ENCODE measurements around the gene POFUT2.

The POFUT2 gene

DNA sequence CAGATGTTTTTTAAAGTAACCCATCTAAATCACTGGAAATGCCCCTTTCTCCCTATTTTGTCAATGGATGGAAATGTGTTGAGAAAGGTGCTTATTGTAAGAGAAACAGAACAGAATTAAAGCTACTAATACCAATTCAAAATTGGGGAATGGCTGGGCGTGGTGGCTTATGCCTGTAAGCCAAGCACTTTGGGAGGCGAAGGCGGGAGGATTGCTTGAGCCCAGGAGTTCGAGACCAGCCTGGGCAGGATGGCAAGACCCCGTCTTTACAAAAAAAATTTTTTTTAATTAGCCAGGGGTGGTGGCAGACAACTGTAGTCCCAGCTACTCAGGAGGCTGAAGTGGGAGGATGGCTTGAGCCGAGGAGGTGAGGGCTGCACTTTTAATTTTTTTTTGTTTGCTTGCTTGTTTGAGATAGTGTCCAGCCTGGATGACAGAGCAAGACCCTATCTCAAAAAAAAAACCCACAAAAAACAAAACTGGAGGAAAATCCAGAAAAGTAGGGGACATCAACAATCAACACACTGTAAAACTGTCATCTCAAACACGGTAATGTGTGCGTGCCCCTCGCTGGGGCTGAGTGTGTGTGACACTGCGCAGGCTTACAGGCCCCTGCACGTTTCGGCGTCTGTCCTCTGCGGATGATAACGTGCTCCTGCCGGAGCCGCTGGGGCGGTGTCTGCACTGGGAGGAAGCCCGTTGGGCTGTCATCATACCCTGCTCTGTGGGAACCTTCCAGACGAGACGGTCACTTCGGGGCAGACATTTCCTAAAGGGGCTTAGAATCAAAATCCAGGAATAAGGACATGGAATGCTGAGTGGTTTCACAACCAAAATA is 11.6 kb upstream of the POFUT2 start:
- no peak for DNase-seq (ENCODE audit: low read depth in 2 of 2, low spot score in 1 of 2)

DNA sequence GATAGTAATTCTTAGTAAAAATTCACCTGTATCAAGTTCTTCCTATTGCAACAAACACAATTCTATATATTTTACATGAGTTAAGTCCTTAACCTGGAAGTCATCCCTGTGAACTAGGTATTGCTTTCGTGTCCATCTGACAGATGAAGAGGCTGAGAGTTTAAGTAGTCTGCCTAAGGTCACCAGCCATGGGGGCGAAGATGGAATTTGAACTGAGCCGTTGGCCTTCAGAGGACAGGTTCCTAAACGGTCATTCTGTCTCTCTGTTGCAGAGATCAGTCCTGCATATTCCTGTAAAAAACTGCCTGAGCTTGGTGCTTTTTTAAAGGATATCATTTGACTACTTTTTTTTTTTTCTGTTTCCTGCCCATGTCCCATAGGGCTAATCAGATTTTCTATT is 10.2 kb upstream of the POFUT2 start:
- DNase-seq (ENCODE audit: low read depth in 2 of 2, low spot score in 1 of 2) = no peak

DNA sequence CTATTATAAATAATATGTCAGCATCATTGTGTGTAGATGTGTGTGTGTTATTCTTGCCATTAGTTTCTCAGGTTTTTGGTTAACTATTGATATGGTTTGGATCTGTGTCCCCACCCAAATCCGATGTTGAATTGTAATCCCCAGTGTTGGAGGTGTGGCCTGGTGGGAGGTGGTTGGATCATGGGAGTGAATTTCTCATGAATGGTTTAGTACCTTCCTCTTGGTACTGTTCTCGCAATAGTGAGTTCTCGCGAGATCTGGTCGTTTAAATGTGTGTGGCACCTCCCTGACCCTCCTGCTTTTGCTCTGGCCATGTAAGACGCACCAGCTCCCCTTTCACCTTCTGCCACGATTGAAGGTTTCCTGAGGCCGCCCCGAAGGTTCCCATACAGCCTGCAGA is 9.6 kb upstream of the POFUT2 start:
- no peak for DNase-seq (ENCODE audit: low read depth in 2 of 2, low spot score in 1 of 2)

DNA sequence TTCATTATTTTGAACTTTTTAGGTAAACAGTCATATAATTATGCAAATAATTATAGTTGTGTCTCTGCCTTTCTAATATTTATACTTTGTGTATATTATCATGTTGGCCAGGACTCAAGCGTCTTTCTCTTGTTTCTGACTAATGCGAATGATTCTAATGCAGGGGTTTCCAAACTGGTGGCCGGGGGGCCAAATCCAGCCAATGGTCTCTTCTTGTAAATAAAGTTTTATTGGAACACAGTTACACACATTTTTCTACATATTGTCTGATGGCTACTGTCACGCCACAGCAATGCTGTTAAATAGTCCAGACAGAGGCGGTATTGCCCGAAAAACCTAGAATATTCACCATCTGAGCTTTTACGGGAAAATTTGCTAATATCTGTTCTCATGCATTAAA is 8.9 kb upstream of the POFUT2 start:
- DNase-seq (ENCODE audit: low read depth in 2 of 2, low spot score in 1 of 2) = no peak

DNA sequence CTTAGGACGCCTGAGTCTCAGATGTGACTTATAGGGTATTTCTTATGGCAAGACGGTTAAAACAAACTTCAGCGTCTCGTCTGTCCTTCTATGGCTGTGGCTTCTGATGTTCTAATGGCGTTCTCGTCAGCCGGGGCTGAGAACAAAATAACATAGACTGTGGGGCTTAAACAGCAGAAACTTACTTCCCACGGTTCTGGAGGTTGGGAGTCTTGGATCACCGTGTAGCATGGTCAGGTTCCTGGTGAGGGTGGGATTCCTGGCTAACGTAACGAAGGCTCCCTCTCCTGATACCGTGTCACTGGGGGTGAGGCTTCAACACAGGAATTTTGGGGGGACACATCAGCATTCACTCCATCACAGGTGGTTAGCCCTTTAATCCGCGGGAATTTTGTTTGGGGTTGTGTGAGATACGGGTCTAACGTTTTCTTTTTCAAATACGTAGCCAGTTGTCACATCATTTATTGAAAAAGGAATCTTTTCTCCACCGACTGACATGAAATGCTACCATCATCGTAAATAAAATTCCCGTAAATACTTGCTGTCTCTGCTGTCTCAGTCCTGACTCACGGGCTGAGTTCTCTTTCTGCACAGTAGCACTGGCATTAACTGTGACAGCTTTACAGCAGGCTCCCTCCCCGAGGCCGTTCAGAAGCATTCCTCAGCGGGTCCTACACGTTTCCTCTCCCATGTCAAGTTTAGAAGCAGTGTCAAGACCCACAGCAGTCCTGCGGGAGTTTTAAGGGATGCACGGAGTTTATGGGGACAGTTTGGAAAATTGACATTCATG is 8.1 kb upstream of the POFUT2 start:
- DNase-seq (ENCODE audit: low read depth in 2 of 2, low spot score in 1 of 2) = no peak

DNA sequence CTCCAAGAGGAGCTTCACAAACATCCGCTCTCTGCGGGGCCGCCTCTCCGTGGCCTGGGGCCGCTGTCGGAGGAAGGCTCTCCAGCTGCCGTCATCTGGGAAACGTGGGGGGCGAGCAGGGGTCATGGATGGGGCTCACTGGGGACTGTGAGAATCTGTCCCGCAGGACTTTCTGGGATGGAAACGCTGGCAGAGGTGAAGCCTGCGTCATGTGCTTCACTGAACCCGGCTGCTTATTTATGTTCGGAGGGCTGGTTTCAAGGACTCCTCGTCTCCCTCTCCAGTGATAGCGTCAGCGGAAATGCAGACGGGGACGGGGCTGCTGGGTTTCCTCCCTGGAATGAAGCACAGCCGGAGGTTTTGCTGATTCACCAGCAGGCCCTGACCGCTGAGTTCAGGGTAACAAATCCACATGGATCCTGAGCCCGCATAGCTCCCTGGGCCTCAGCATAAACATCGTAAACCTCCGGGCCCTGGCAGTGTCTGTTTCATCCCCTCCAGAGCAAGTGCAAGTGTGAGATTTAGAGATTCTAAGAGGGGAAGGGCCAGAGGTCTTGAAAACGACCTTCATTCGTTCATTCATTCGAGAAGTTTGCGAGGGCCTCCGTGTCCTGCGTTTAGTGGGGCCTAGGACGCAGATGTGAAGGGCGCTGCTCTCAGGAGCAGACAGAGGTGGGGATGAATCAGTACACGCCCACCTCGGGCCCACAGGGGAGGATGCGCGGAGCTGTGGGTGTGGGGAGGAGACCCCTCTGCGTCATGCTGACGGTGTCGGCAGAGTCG is 7.0 kb upstream of the POFUT2 start:
- no peak for DNase-seq (ENCODE audit: low read depth in 2 of 2, low spot score in 1 of 2)

DNA sequence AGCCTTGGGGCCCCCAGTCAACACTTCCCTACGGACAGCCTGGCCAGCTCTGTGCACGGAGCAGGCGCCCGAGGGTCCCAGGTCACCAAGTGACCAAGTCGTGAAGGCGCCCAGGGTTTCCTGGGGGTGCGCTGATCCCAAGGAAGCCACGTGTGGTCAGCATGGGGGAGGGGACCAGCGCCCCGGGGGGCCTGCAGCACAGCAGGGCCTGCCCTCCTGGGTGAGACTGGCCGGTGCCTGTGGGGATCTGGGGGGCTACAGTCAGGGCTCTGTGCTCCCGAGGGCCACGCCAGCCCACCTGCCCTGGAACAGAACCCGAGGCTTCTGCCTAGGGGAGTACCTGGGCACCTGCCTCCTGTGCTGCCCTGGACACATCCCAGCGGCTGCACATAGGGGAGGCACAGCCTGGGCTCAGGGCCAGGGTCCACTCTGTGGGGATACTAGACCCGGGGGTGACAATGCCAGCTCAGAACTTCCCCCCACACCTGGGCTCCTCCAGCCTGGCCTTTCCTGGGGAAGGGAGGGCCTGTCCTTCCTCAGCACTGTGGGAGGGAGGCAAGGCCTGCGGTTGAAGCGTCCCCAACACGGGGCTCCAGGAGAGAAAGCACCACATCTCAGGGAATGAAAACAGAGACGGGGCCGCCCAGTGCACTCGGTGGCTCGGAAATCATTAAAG is 6.2 kb upstream of the POFUT2 start:
- DNase-seq (ENCODE audit: low read depth in 2 of 2, low spot score in 1 of 2) = no peak

DNA sequence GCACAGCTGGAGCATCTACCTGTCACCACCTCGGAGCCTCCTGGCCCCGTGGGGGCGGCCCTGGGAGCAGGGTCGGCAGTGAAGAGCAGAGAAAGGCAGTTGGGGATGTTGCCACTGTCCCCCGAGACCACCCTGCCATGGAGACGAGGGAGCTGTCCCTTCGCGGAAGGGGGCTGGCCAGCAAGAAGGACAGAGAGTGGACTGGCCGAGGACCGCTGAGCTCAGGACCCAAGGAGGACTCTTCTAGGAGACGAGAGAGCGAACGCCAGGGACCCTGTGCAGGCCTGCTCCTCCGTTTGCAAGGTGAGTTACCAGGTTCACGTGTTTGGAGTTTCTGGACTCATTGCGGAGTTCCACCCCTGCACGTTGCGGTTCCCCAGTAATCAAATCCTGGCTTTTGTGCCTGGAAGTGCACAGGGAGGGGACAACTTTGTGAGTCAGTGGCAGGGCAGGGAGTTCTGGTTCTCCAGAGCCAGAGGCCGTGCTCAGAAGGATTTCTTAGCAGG is 5.6 kb upstream of the POFUT2 start:
- DNase-seq (ENCODE audit: low read depth in 2 of 2, low spot score in 1 of 2) = no peak

DNA sequence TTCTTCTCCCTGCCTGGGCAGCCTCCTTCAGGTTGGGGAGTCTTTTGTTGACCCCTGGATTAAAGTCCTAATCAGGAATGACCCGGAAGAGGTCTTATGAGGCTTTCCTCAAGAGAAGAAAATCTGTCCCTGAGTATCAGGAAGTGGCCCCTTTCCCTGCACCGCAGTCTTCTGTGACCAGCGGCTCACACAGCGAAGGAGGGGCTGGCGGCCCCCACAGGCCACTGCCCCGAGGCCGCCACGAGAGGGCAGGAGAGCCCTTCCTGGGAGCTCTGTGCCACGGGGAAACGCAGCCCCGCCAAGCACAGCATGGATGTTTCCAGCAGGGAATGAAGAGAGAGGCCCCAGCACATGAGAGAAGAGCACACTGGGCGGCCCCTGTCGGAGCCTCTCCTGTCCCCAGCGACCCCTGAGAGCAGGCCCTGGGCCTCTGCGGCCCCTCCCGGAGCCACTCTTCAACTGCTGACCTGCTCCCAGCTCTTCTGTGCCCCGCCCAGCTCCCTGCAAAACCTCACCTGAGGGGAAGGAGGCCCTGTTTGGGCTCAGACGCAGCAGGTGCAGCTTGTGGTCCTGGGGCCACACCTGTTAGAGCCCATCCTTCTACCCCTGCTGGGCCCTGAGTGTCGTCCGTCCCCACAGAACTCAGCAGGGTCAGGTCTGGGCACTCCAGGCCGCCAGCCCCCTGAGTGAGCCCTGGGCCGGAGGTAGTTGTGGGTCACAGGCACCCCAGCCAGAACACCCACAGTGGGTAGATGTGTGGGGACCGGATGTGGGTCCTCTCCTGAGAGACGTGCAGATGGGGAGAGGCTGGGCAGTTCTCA is 4.9 kb upstream of the POFUT2 start:
- peak in 1 of 2 donors; percentile 50 for DNase-seq (ENCODE audit: low read depth in 2 of 2, low spot score in 1 of 2)

DNA sequence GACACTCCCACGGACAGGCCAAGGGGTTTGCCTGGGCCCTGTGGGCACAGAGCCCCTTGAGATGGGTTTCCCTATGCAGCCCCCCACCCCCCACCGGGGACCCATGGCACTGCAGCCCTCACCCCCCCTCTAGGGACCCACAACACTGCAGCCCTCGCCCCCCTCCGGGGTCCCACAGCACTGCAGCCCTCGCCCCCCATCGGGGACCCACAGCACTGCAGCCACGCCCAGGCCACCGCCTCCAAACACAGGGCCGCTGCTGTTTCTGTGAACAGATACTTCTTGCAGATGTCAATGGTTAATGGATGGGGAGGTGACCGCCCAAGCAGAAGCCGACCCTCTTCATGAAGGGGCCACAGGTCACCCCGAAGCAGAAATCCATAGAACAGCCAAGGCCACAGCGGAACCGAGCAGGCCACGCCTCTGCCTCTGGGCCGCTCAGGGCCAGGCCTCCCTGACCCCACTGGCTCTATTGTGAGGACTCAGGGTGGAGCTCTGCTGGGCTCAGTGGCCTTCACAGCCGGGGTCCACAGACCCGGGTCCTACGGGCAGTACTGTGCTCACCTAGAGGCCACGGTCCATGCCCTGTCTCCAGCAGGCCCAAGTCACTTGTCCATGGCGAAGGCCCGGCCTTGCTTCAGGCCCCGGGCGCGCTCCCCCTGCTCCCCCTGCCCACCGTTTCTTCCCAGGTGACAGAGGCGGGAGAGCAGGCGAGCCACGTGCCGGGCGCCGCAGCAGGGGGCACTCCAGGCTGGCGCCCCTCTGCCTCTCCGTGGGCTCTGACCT is 4.1 kb upstream of the POFUT2 start:
- no peak for DNase-seq (ENCODE audit: low read depth in 2 of 2, low spot score in 1 of 2)

DNA sequence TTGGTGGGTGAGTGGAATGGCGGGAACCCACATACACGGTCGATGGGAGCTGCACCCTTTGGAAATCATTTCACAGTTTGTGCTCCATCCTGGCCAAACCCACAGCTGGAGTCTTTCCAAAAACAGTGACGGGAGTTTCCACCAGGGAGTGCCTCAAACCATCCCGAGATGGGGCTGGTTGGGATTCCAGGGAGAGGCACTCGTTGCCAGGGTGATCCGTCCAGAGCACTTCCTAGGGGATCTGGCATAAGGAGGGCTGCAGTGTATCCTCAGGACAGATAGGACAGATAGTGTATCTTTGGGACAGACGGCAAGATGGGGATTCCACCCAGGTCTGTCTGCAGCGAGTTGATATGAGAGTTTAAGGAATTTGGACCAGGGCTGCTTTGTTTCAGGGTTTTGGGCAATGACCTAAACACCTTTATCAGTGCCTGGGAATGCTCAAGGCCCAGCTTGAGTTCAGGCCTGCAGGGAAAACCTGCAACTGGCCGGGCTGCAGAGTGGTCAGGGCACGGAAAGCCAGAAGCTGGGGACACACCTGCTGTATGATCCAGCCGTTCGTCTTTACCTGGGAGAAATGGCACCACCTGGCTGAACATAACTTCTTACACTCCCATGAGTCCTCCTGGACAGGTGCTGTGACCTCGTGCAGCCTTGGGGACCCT is 3.4 kb upstream of the POFUT2 start:
- DNase-seq (ENCODE audit: low read depth in 2 of 2, low spot score in 1 of 2) = no peak

DNA sequence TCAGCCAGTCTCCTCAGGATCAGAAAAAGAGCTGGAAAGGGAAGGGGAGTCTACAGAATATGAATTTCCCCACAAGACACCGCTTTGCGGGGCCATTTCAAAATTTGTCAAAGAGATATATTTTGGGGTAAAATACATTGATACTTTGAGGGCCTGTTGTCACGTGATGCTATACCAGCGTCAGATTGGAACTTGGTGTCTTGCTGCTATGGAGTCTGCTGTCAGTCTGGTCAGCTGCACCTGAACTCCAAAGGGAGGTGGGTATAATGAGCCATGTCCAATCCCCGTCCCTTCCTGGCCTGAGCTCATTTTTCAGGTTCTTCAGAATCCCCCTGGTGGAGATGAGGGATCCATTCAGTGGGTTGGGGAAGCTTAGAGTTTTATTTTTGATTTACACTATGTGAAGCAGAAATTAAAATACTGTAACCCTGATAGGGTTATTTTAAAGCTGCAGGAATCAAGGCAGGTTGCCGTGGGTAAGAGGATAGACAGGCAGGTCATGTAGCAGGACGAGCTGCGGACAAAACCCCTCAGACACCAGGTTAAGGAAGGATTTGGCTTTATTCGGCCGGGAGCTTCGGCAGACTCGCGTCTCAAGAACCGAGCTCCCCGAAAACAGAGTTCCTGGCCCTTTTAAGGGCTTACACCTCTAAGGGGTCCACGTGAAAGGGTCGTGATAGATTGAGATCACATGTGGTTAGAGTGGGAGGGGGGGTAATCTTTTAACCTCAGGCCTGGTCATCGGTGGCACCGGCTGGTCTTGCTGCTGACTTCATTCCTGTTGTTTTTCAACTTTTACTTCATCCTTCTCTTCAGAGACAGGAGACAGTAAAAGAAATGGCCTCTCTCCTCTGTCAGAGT is 2.2 kb upstream of the POFUT2 start:
- no peak for DNase-seq (ENCODE audit: low read depth in 2 of 2, low spot score in 1 of 2)

DNA sequence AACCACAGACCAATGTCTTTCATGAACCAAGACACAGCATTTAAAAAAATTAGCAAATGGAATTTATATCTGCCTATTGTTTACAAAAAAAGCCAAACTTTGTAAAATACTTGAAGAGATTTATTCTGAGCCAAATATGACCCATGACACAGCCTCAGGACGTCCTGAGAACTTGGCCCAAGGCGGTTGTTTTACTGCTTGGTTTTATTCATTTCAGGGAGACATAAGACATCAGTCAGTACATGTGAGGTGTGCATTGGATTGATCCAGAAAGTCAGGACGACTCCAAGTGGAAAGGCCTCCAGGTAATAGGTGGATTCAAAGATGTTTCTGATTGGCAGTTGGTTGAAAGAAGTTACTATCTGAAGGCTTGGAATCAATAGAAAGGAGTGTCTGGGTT is 1.4 kb upstream of the POFUT2 start:
- DNase-seq (ENCODE audit: low read depth in 2 of 2, low spot score in 1 of 2) = no peak

DNA sequence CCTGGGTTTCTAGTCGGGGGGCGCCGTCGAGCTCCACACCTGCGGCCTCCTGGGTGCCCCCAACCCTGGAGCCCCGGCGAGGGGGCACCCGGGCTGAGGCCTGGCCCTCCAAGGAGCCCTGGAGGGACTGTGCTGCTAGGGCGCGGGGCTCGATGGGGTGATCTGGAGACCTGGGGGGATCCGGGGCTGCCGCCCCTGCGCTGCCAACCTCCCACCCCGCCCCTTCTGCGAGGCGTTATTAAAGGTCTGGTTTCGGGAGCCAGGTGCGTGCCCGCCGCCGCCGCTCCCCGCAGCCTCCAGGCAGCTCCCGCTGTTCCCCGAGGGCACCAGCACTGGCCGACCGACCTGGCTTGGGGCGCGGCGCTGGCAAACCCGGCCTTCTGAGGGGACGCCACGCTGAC is 746 bp upstream of the POFUT2 start:
- DNase-seq (ENCODE audit: low read depth in 2 of 2, low spot score in 1 of 2) = no peak

DNA sequence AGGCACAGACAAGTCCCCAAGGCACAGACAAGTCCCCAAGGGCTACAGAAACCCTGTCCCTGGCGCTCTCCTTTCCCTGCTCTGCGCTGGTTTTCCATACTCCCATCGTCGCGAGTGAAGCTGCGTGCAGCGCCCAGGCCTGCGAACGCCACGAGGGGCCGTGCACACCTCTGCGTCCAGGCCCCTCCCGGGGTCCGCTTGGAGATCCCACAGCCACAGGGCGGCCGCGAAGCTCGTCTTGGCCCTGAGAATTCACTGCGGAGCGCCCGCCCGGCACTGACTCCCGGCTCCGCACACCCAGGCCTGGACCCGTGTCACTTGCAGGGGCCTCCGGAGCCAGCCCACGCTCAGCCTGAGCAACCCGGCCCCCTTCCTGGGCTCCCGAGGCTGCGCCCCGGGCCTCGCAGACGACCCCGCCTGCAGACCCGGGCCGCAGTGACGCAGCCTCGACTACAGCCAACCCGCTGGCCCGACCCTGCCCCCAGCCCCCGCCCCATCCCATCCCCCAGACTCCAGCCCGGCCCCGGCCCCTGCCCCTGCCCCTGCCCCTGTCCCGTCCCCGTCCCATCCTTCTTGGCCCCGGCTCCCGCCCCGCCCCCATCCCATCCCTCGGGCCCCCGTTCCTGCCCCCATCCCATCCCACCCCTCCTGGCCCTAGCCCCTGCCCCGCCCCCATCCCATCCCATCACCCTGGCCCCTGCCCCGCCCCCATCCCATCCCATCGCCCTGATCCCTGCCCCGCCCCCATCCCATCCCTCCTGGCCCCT is 841 bp downstream of the POFUT2 start:
- no peak for DNase-seq (ENCODE audit: low read depth in 2 of 2, low spot score in 1 of 2)

DNA sequence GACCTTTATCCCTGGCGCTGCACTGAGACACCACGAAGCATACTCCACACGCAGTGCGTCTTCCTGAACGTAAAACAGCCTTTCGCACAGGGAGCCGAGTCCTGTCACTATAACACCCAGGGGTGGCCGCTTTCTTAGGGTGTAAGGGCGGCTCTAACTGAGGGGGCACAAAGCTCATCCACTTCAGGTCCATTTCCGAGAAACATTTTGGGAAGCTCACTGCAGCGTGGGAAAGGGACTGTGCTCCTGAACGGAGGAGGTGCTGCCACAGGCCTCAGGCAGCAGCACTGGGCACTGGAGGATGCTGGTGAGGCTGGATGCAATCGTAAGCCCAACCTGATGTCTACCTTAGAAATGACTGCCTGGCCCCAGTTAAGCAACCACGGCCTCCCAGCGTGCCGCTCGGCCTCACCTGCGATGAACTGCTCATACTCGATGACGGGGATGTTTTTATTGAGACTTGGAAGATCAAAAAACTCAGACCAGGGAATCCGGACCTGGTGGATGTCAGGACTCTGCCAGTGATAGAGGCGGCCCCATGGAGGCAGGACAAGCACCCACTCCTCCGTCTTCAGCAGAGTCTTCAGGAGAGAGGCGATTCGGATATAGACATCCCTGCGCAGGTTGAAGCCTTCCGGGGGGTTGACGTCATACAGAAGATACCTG is 2.3 kb downstream of the POFUT2 start:
- DNase-seq (ENCODE audit: low read depth in 2 of 2, low spot score in 1 of 2) = no peak

DNA sequence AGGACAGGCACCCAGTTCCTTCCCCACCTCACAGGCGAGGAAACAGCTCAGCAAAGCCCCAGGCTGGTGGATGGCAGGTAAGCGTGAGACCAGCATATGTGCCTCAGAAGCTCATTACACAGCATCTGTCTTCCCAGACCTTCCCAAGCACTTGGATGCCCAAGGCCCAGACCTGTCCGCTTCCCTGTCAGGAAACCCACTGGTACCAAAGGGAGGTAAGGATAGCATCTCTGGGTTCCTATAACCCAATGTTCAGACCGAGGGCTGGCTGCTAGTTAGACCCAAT is 3.3 kb downstream of the POFUT2 start:
- no peak for DNase-seq (ENCODE audit: low read depth in 2 of 2, low spot score in 1 of 2)

Data from stimulated activated CD8-positive, alpha-beta memory T cell treated with anti-CD3 and anti-CD28 coated beads, Interleukin-4, amount 100 ng/mL, for 1 hour (primary cell).